IMR-90 (cell line): ENCODE results near the gene SASH3. TPM values are rescaled to one million over a fixed set of nuclear protein-coding genes. Genes with fewer than 3 reads are reported as not detected.

ENCODE experiments used
- ATAC-seq: fragments of 200-7000 bp; cut with Tn5 transposase; 2 replicates; pipeline ENCODE4 v1.9.1; 2020; ENCODE audit warnings: low read depth, mild to moderate bottlenecking, moderate library complexity
- BruUV-seq: library from RNA; stranded (reverse); fragments of 400-500 nt; replicated peaks from 2 replicates; lab custom pipeline; 2021; lab: Mats Ljungman, UMichigan
- CTCF ChIA-PET: fragments of 300-600 bp; formaldehyde crosslinking; extraction: SDS; loops from one replicate; lab custom pipeline; 2021; ENCODE audit warnings: antibody characterized with exemption; lab: Yijun Ruan, JAX
- POLR2A ChIA-PET: fragments of 300-600 bp; sonication (Branson Sonifier 250); formaldehyde crosslinking; loops from one replicate; lab custom pipeline; 2022; ENCODE audit warnings: antibody characterized with exemption; ENCODE audit not compliant: unreplicated experiment; lab: Charles Lee
- DNase-seq: peaks from one replicate; pipeline ENCODE4 v3.0.0; 2013
- H2AFZ ChIP-seq: replicated peaks from 2 replicates; pipeline ENCODE3; 2013; ENCODE audit warnings: low read length, mild to moderate bottlenecking; ENCODE audit not compliant: poor library complexity
- H2AK5ac ChIP-seq: 2 replicates; pipeline ENCODE4 v1.6.1; 2013; ENCODE audit warnings: low read depth, low read length, inconsistent platforms
- H2AK9ac ChIP-seq: replicated peaks from 2 replicates; pipeline ENCODE3; 2013; ENCODE audit warnings: mild to moderate bottlenecking, low read depth, low read length, moderate library complexity; ENCODE audit not compliant: poor library complexity
- H2BK120ac ChIP-seq: 2 replicates; pipeline ENCODE4 v1.6.1; 2013; ENCODE audit warnings: low read depth, low read length, inconsistent platforms
- H2BK15ac ChIP-seq: 3 replicates; pipeline ENCODE4 v1.6.1; 2013; ENCODE audit warnings: low read depth, low read length, inconsistent platforms
- H2BK20ac ChIP-seq: 2 replicates; pipeline ENCODE4 v1.6.1; 2013; ENCODE audit warnings: low read depth, mild to moderate bottlenecking, inconsistent platforms, low read length, moderate library complexity
- H2BK5ac ChIP-seq: 2 replicates; pipeline ENCODE4 v1.6.1; 2013; ENCODE audit warnings: mild to moderate bottlenecking, low read depth, low read length, inconsistent platforms; ENCODE audit not compliant: poor library complexity, severe bottlenecking
- H3K14ac ChIP-seq: replicated peaks from 2 replicates; pipeline ENCODE4 v1.6.1; 2013; ENCODE audit warnings: low read depth, low read length, inconsistent platforms
- H3K18ac ChIP-seq: 2 replicates; pipeline ENCODE4 v1.6.1; 2013; ENCODE audit warnings: low read depth, low read length, control low read depth
- H3K23ac ChIP-seq: 2 replicates; pipeline ENCODE4 v1.6.1; 2013; ENCODE audit warnings: low read depth, low read length, inconsistent platforms
- H3K27ac ChIP-seq: 2 replicates; pipeline ENCODE4 v1.5.1; 2013; ENCODE audit warnings: mild to moderate bottlenecking, control low read depth, low read length; ENCODE audit not compliant: insufficient read depth
- H3K27me3 ChIP-seq: 2 replicates; pipeline ENCODE4 v1.6.1; 2013; ENCODE audit warnings: low read length; ENCODE audit not compliant: control insufficient read depth, insufficient read depth
- H3K36me3 ChIP-seq: 2 replicates; pipeline ENCODE4 v1.6.1; 2013; ENCODE audit warnings: low read length, mixed read lengths; ENCODE audit not compliant: control insufficient read depth, insufficient read depth
- H3K4ac ChIP-seq: 2 replicates; pipeline ENCODE4 v1.6.1; 2013; ENCODE audit warnings: low read depth, low read length, inconsistent platforms
- H3K4me1 ChIP-seq: 2 replicates; pipeline ENCODE4 v1.6.1; 2013; ENCODE audit warnings: low read length, mixed read lengths; ENCODE audit not compliant: control insufficient read depth, insufficient read depth
- H3K4me2 ChIP-seq: 2 replicates; pipeline ENCODE4 v1.6.1; 2013; ENCODE audit warnings: low read depth, mild to moderate bottlenecking, control low read depth, low read length, moderate library complexity
- H3K4me3 ChIP-seq: 2 replicates; pipeline ENCODE4 v1.5.1; 2013; ENCODE audit warnings: low read depth, mild to moderate bottlenecking, control low read depth, low read length, moderate library complexity; ENCODE audit not compliant: insufficient read depth
- H3K56ac ChIP-seq: 2 replicates; pipeline ENCODE4 v1.6.1; 2013; ENCODE audit warnings: low read length, inconsistent platforms; ENCODE audit not compliant: insufficient read depth; ENCODE audit errors: extremely low read depth
- H3K79me1 ChIP-seq, 2 experiments: 2 replicates each; pipeline ENCODE4 v1.6.1; 2013; ENCODE audit warnings: low read length in 2 of 2, inconsistent platforms in 1 of 2, low read depth in 1 of 2
- H3K9ac ChIP-seq: 2 replicates; pipeline ENCODE4 v1.6.1; 2013; ENCODE audit warnings: low read depth, low read length, control low read depth
- H3K9me1 ChIP-seq: 2 replicates; pipeline ENCODE4 v1.6.1; 2013; ENCODE audit warnings: low read length, inconsistent platforms; ENCODE audit not compliant: insufficient read depth
- H3K9me3 ChIP-seq: 2 replicates; pipeline ENCODE4 v1.6.1; 2013; ENCODE audit warnings: low read length; ENCODE audit not compliant: control insufficient read depth, insufficient read depth
- H4K20me1 ChIP-seq: 2 replicates; pipeline ENCODE4 v1.6.1; 2013; ENCODE audit warnings: low read length, inconsistent platforms; ENCODE audit not compliant: insufficient read depth
- H4K5ac ChIP-seq: 2 replicates; pipeline ENCODE4 v1.6.1; 2013; ENCODE audit warnings: mild to moderate bottlenecking, low read depth, low read length, control low read depth
- H4K8ac ChIP-seq, 2 experiments: 2 replicates each; pipeline ENCODE4 v1.6.1; 2013; ENCODE audit warnings: low read depth in 2 of 2, low read length in 2 of 2, control low read depth in 1 of 2, inconsistent platforms in 1 of 2
- H4K91ac ChIP-seq: 2 replicates; pipeline ENCODE4 v1.6.1; 2013; ENCODE audit warnings: low read depth, low read length, inconsistent platforms; ENCODE audit not compliant: insufficient read depth
- CEBPB ChIP-seq: IDR thresholded peaks from 2 replicates; pipeline ENCODE4 v1.6.1; 2012; ENCODE audit warnings: low read depth, low read length, improper control_type of control experiment
- MAFK ChIP-seq: IDR thresholded peaks from 2 replicates; pipeline ENCODE4 v1.6.1; 2012; ENCODE audit warnings: low read depth, low read length, improper control_type of control experiment
- MXI1 ChIP-seq: IDR thresholded peaks from 2 replicates; pipeline ENCODE4 v1.6.1; 2012; ENCODE audit warnings: low read depth, mild to moderate bottlenecking, low read length, moderate library complexity, borderline replicate concordance
- USF2 ChIP-seq: fragments of 150-350 bp; IDR thresholded peaks from 2 replicates; pipeline ENCODE4 v1.6.1; 2017; ENCODE audit warnings: mild to moderate bottlenecking, antibody characterized with exemption, low read length, low read depth
- WGBS, 2 experiments: methylation state at CpG; one replicate each; pipeline versions ENCODE4 v1.1.5 to v1.1.7; 2013; ENCODE audit warnings: missing lambda C conversion rate in 2 of 2; ENCODE audit not compliant: insufficient read length in 1 of 2; ENCODE audit errors: extremely low coverage in 2 of 2; 5-methylcytosine and 5-hydroxymethylcytosine counted together
- dilution Hi-C: fragments of 300-500 bp; cut with HindIII; formaldehyde crosslinking; loops from one replicate; pipeline ENCODE4 v1.14.3; 2018; ENCODE audit warnings: low sequenced_read_pairs; ENCODE audit not compliant: unreplicated experiment
- in situ Hi-C: fragments of 300-500 bp; cut with MboI; formaldehyde crosslinking; loops from 3 replicates; pipeline ENCODE4 v1.14.3; 2019; ENCODE audit warnings: low sequenced_read_pairs, inconsistent platforms, mixed read lengths
- intact Hi-C: fragments of 100-400 bp; cut with micrococcal nuclease; formaldehyde crosslinking; loops from 2 replicates; pipeline ENCODE4 v1.10.0; 2022
- polyA plus RNA-seq, 3 experiments: library from polyadenylated mRNA; depleted of rRNA; stranded (reverse); fragments of >200 nt; gene quantifications; 2 replicates each; pipeline ENCODE4 v1.2.3, GENCODE V29; 2012; ENCODE audit warnings: low replicate concordance in 1 of 3
- total RNA-seq: library from RNA; depleted of rRNA; stranded (reverse); fragments of >200 nt; gene quantifications from 2 replicates; pipeline ENCODE4 v1.2.3, GENCODE V29; 2012

SASH3 gene
- total and polyA plus RNA-seq, 2 of the 4 experiments (the other 2 are of a cell fraction) = not detected

- Histone ChIP-seq H2AFZ (no peak overlapping the region), H3K79me1 (no peaks in the 10 kb centered on the region), H2AK5ac (no peak overlapping the region), H3K4me2 (no peak overlapping the region), H4K91ac (no peak overlapping the region), H3K4me3 (no peak overlapping the region), H3K36me3 (no peaks in the 10 kb centered on the region), H2BK15ac (no peak overlapping the region), H2BK20ac (no peak overlapping the region), H3K4ac (no peak overlapping the region), H3K27me3 (peaks cover 15% of the 10 kb centered on the region), H3K18ac (no peak overlapping the region), H2BK5ac (no peak overlapping the region), H3K9ac (no peak overlapping the region), H4K20me1 (no peaks in the 10 kb centered on the region), H3K14ac (no peak overlapping the region), H3K27ac (no peak overlapping the region), H3K56ac (no peak overlapping the region), H4K5ac (no peak overlapping the region), H3K4me1 (no peaks in the 10 kb centered on the region; the same call in 1 of the 2 replicates), H3K9me1 (no peaks in the 10 kb centered on the region; the same call in 1 of the 2 replicates), H2BK120ac (no peak overlapping the region), H3K23ac (no peak overlapping the region), H3K9me3 (no peaks in the 10 kb centered on the region), H4K8ac (no peak overlapping the region), H2AK9ac (no peak overlapping the region)
- dilution Hi-C loops (no loop called here), intact Hi-C loops (no loop called here), in situ Hi-C loops (no loop called here)
- ATAC-seq (no peak), DNase-seq (no peak)
- POLR2A ChIA-PET = no interaction called here
- no peak for TF ChIP-seq MXI1
- no peak for TF ChIP-seq USF2
- TF ChIP-seq MAFK = no peak
- no peak for TF ChIP-seq CEBPB
- CTCF ChIA-PET = no interaction called here
- no TSS peak for BruUV-seq
- WGBS, 2 experiments = 80% methylated on average over 2 of the region's 8 CpGs; no CpG with 5 or more reads in 1 of the 2 experiments
Observed at GRCh38 chrX:129750971-129751370, 28.8 kb upstream of the SASH3 start.
